ENCODE measurements around the gene TBC1D8.
A peak's percentile ranks its signal among the peaks of the same experiment; 100 is the strongest.

Gene TBC1D8

GRCh38 chr2:101121174-101121573 lies 30.0 kb downstream of the TBC1D8 start:
- in situ Hi-C loops (cut with HindIII; ENCODE audit: low pct_ligation_motif_present, low sequenced_read_pairs): no loop called here
- Histone ChIP-seq H3K36me3 (replicated peaks) (no peaks in the 10 kb centered on the region), H3K27me3 (replicated peaks) (no peaks in the 10 kb centered on the region), H3K4me3 (ENCODE audit: low read depth, low read length) (no peak overlapping the region), H3K27ac (no peak overlapping the region)
- DNase-seq: no peak
- TF ChIP-seq CTCF (IDR thresholded peaks at IDR 0.05; ENCODE audit: low read depth, low read length, missing control alignments): no peak

- no peaks in the 10 kb centered on the region for H3K36me3 ChIP-seq (replicated peaks)
- DNase-seq: peak; percentile 54
- in situ Hi-C loops (cut with HindIII; ENCODE audit: low pct_ligation_motif_present, low sequenced_read_pairs): no loop called here
- TF ChIP-seq CTCF (IDR thresholded peaks at IDR 0.05; ENCODE audit: low read depth, low read length, missing control alignments): no peak
- no peak overlapping the region for H3K4me3 ChIP-seq (ENCODE audit: low read depth, low read length)
- H3K27me3 ChIP-seq (replicated peaks): no peaks in the 10 kb centered on the region
- H3K27ac ChIP-seq: no peak overlapping the region
Observed at GRCh38 chr2:101120124-101120996, 30.8 kb downstream of the TBC1D8 start.

- in situ Hi-C loops (cut with HindIII; ENCODE audit: low pct_ligation_motif_present, low sequenced_read_pairs): no loop called here
- Histone ChIP-seq H3K27ac (no peak overlapping the region), H3K36me3 (replicated peaks) (no peaks in the 10 kb centered on the region), H3K27me3 (replicated peaks) (no peaks in the 10 kb centered on the region), H3K4me3 (ENCODE audit: low read depth, low read length) (no peak overlapping the region)
- no peak for TF ChIP-seq CTCF (IDR thresholded peaks at IDR 0.05; ENCODE audit: low read depth, low read length, missing control alignments)
- no peak for DNase-seq
Observed at GRCh38 chr2:101119431-101119830, 31.8 kb downstream of the TBC1D8 start.

GRCh38 chr2:101116841-101117552 lies 34.2 kb downstream of the TBC1D8 start:
- in situ Hi-C loops (cut with HindIII; ENCODE audit: low pct_ligation_motif_present, low sequenced_read_pairs): no loop called here
- Histone ChIP-seq H3K36me3 (replicated peaks) (no peaks in the 10 kb centered on the region), H3K27ac (no peak overlapping the region), H3K4me3 (ENCODE audit: low read depth, low read length) (no peak overlapping the region), H3K27me3 (replicated peaks) (no peaks in the 10 kb centered on the region)
- DNase-seq: no peak
- no peak for TF ChIP-seq CTCF (IDR thresholded peaks at IDR 0.05; ENCODE audit: low read depth, low read length, missing control alignments)

GRCh38 chr2:101116348-101116747 lies 34.8 kb downstream of the TBC1D8 start:
- H3K4me3 ChIP-seq (ENCODE audit: low read depth, low read length): no peak overlapping the region
- no peak for DNase-seq
- no peak overlapping the region for H3K27ac ChIP-seq
- no peaks in the 10 kb centered on the region for H3K27me3 ChIP-seq (replicated peaks)
- no peak for TF ChIP-seq CTCF (IDR thresholded peaks at IDR 0.05; ENCODE audit: low read depth, low read length, missing control alignments)
- in situ Hi-C loops (cut with HindIII; ENCODE audit: low pct_ligation_motif_present, low sequenced_read_pairs): no loop called here
- no peaks in the 10 kb centered on the region for H3K36me3 ChIP-seq (replicated peaks)
